Hepatocyte (in vitro differentiated cells): ENCODE data around the gene PRKCI.

Experiments
- EZH2 ChIP-seq: fragments of 200-600 bp; sonication (generic); IDR thresholded peaks from 2 replicates; pipeline ENCODE4 v1.6.1; 2016; ENCODE audit warnings: antibody characterized with exemption, mild to moderate bottlenecking, borderline replicate concordance
- TF ChIP-seq, protein P1 (sequence below): fragments of 200-600 bp; sonication (generic); IDR thresholded peaks from 2 replicates; pipeline ENCODE4 v1.5.1; 2016; ENCODE audit warnings: antibody characterized with exemption, mild to moderate bottlenecking; ENCODE audit not compliant: poor library complexity

DNA sequence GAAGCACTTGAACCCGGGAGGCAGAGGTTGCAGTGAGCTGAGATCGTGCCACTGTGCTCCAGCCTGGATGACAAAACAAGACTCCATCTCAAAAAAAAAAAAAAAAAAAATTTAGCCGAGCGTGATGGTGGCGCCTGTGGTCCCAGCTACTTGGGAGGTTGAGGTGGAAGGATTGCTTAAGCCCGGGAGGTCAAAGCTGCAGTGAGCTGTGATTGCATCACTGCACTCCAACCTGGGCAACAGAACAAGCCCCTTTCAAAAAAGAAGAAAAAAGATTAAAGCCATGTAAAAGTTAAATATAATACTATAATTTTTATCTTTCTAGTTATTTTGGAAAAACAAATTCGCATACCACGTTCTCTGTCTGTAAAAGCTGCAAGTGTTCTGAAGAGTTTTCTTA is 73.4 kb downstream of the PRKCI start:
- TF ChIP-seq EZH2: no peak
- TF ChIP-seq, protein P1, sequence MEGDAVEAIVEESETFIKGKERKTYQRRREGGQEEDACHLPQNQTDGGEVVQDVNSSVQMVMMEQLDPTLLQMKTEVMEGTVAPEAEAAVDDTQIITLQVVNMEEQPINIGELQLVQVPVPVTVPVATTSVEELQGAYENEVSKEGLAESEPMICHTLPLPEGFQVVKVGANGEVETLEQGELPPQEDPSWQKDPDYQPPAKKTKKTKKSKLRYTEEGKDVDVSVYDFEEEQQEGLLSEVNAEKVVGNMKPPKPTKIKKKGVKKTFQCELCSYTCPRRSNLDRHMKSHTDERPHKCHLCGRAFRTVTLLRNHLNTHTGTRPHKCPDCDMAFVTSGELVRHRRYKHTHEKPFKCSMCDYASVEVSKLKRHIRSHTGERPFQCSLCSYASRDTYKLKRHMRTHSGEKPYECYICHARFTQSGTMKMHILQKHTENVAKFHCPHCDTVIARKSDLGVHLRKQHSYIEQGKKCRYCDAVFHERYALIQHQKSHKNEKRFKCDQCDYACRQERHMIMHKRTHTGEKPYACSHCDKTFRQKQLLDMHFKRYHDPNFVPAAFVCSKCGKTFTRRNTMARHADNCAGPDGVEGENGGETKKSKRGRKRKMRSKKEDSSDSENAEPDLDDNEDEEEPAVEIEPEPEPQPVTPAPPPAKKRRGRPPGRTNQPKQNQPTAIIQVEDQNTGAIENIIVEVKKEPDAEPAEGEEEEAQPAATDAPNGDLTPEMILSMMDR: no peak
